GM12891 (cell line): ENCODE results near the gene CDC42EP2.
A peak's percentile ranks its signal among the peaks of the same experiment; 100 is the strongest.
"Not testable (repeated sequence)": the region's sequence is repeated elsewhere in the genome, so short reads cannot be mapped to it uniquely, and the experiment has no call there.

Experiments used
- DNase-seq: peaks from one replicate; pipeline ENCODE4 v3.0.0; 2011; ENCODE audit warnings: low spot score; ENCODE audit not compliant: insufficient read length
- FAIRE-seq: peaks from 2 replicates; lab custom pipeline; 2011; peaks lifted over from hg19 to GRCh38; lab: Jason Lieb, UNC
- PAX5 ChIP-seq: IDR thresholded peaks from 2 replicates; pipeline ENCODE4 v1.6.1; 2011; ENCODE audit warnings: low read length, moderate library complexity, mild to moderate bottlenecking; ENCODE audit not compliant: insufficient read depth, severe bottlenecking
- POLR2A ChIP-seq: IDR thresholded peaks from 2 replicates; pipeline ENCODE4 v1.6.1; 2011; ENCODE audit warnings: low read depth, low read length, control low read depth
- POLR2AphosphoS5 ChIP-seq: IDR thresholded peaks from 2 replicates; pipeline ENCODE4 v1.6.1; 2011; ENCODE audit warnings: low read depth, low read length, control low read depth
- POU2F2 ChIP-seq: IDR thresholded peaks from 2 replicates; pipeline ENCODE4 v1.6.1; 2011; ENCODE audit warnings: low read depth, mild to moderate bottlenecking, control low read depth, low read length, moderate library complexity
- SPI1 ChIP-seq: IDR thresholded peaks from 2 replicates; pipeline ENCODE4 v1.6.1; 2011; ENCODE audit warnings: low read depth, low read length, control low read depth
- TAF1 ChIP-seq: IDR thresholded peaks from 2 replicates; pipeline ENCODE4 v1.6.1; 2011; ENCODE audit warnings: low read depth, low read length, control low read depth

CDC42EP2 gene

DNA sequence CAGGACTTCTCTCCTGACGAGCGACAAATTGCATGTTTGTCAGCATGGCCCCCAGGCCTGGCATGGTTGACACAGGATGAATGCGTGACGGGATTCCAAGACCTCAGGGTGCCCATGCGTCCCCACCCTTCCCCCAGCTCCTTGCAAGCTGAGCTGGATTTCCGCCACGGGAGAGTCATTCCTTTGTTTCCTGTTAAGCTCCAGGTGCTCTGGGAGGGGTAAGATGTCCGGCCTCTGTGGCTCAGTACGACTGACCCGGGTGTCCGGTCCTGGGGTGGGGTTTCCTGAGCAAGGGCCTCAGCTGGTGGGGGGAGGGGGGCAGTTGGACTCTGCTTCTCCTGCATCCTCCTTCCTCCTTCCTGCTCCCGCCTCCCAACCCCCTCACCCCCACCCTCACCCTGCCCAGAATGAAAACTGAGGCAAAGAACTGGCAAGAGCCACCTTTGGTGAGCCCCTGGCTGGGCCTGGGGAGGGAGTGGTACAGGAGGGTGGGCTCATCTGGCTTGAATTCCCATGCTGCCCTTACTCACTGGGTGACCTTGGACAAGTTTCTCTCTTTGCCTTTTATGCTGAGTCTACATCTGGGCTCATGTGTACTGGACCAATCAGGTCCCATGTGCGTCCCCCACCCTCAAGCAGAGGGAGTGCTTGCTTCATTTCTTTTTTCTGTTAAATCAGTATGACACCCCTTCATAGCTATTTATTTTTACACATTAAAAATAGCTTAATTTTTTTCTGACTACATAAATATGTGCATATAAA, 2.5 kb downstream of the CDC42EP2 start:
- no peak for TF ChIP-seq SPI1
- TF ChIP-seq TAF1: no peak
- TF ChIP-seq POU2F2: no peak
- no peak for TF ChIP-seq POLR2A
- TF ChIP-seq POLR2AphosphoS5: no peak
- no peak for TF ChIP-seq PAX5
- no peak for DNase-seq
- FAIRE-seq: no peak

DNA sequence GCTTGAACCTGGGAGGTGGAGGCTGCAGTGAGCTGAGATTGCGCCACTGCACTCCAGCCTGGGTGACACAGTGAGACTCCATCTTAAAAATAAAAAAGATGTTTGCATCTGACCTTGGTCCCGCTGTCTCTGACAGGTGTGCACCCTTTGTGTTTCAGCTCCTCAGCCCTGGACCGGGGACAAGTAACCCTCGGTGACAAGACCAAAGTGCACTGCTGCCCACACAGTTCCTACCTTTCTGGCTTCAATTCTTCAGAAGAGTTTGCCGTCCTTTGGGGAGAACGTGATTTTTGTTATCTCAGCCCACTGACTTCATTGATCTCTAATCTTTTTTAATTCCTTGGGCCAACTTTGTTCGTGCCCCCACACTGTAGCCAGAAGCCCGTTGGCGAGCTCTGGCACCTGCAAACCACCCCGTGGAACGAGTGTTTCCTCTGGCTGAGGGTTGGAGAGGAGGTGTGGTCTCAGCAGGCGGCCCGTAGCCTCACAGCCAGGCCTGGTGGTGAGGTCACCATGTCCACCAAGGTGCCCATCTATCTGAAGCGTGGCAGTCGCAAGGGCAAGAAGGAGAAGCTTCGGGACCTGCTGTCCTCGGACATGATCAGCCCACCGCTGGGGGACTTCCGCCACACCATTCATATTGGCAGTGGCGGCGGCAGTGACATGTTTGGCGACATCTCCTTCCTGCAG, 5.9 kb downstream of the CDC42EP2 start:
- TF ChIP-seq POLR2A (no peak), TAF1 (no peak), SPI1 (no peak), POLR2AphosphoS5 (no peak), PAX5 (no peak), POU2F2 (no peak)
- FAIRE-seq (no peak), DNase-seq (no peak)

DNA sequence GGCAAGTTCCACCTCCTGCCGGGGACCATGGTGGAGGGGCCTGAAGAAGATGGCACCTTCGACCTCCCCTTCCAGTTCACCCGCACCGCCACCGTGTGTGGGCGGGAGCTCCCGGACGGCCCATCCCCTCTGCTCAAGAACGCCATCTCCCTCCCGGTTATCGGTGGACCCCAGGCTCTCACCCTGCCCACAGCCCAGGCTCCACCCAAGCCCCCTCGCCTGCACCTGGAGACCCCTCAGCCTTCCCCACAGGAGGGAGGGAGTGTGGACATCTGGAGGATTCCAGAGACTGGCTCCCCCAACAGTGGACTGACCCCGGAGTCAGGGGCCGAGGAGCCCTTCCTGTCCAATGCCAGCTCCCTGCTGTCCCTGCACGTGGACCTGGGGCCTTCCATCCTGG, 6.4 kb downstream of the CDC42EP2 start:
- no peak for TF ChIP-seq POLR2A
- TF ChIP-seq PAX5: no peak
- TF ChIP-seq SPI1: no peak
- no peak for TF ChIP-seq POLR2AphosphoS5
- TF ChIP-seq TAF1: no peak
- no peak for TF ChIP-seq POU2F2
- no peak for DNase-seq
- no peak for FAIRE-seq

DNA sequence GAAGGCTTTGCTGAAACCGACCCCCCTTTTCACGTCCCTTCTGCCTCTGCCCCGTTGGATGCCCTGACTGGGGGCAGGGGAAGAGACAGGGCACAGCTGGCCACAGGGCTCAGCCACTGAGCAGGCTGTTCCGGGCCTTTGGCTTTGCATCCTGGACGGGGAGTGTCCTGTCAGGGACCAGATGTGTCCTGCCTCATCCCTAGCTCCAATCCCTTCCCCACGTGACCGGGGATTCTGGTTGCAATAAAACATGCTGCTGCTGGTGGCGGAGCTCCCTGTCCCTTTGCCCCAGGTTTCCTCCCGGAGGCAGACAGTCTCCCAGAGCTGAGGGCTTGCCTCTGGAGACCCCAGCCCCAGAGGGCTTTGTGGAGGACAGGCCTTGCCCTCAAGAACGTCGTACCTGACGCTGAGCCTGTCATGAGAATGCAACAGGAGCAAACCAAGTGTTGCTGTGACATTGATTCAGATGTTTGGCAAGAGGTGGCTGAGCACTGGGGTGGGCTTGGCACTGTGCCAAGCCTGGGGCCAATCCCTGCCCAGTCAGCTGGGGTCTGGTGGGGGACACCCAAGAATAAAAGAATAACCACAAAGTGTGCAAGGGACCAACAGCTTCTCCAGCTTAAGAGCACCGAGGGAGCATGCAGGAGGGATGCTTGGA, 7.3 kb downstream of the CDC42EP2 start:
- FAIRE-seq: no peak
- TF ChIP-seq POU2F2: no peak
- TF ChIP-seq POLR2AphosphoS5: no peak
- no peak for TF ChIP-seq PAX5
- TF ChIP-seq SPI1: no peak
- TF ChIP-seq POLR2A: no peak
- no peak for TF ChIP-seq TAF1

DNA sequence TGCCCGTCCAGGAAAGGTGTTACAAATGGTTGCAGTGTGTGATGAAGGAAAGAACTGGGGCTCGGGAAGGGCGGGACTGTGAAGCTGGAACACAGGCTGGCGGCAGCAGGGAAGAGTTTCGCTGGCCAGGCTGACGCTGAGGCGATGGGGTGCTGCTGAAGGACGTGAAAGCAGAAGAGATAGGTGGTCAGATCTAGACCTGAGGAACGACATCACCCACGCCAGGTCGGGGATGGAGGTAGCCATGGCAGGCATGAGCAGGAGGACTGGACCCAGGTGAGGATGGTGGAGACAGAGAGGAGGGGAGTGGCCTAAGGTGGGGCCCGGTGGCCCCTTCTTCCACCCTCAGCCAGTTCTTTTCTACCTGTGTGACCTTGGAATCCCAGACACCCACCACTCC, 9.1 kb downstream of the CDC42EP2 start:
- TF ChIP-seq PAX5 (no peak), POLR2AphosphoS5 (no peak), SPI1 (no peak), TAF1 (no peak), POLR2A (no peak), POU2F2 (no peak)

More for the DNA sequence above, 7.3 kb downstream of the CDC42EP2 start:
- no peak for DNase-seq

DNA sequence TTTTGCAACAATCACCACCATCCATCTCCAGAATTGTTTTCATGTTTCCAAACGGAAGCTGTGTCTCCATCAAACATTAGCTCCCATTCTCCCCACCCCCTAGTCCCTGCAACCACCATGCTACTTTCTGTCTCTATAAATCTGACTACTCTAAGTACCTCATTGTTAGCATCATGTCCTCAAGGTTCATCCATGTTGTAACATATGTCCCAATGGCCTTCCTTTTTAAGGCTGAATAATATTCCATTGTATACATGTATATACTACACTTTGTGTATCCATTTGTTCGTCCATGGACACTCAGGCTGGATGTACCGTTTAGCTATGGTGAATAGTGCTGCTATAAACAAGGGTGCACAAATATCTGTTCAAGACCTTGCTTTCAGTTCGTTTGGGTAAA, 10.8 kb downstream of the CDC42EP2 start:
- FAIRE-seq (no peak), DNase-seq (no peak)
- TF ChIP-seq SPI1 (no peak), PAX5 (no peak), POLR2AphosphoS5 (no peak), TAF1 (no peak), POU2F2 (no peak), POLR2A (no peak)

More for the DNA sequence above, 9.1 kb downstream of the CDC42EP2 start:
- DNase-seq (no peak), FAIRE-seq (no peak)

DNA sequence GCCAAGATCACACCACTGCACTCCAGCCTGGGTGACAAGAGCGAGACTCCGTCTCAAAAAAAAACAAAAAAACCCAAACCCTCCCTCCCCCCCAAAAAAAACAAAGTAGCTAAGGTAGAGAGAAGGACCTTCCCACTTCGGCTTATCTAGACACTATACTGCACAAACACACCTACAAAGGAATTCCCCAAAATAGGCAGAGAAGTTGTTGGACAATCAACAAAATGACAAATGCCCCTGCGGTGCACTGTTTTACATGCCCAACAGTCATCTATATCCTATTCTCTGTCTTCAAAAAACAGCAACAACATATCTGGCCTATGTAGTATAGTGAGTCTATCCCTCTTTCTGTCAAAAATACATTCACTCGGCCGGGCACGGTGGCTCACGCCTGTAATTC, 12.4 kb downstream of the CDC42EP2 start:
- no peak for DNase-seq
- no peak for TF ChIP-seq SPI1
- TF ChIP-seq TAF1: no peak
- TF ChIP-seq POLR2AphosphoS5: no peak
- no peak for TF ChIP-seq POU2F2
- TF ChIP-seq POLR2A: no peak
- TF ChIP-seq PAX5: no peak

DNA sequence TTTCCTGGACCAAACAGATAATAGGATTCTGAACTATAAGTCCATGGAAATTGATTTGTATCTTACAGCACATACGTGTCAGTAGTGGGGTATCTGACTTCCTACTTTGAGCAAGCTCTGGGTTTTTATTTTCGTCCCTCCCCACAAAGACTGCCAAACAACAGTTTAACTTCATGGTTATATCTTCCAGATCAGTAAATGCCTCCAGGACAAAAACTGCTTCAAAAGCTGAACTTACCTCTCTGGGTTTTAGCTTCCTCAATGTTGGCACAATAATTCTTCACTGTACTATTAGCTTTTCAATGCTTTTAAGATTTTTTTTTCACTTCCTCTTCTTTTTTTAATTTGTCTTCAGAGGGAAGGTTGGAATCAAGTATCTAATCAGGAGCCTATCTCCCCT, 14.8 kb downstream of the CDC42EP2 start:
- FAIRE-seq: no peak
- TF ChIP-seq SPI1: peak; percentile 33; the same call in 1 of the 2 replicates
- TF ChIP-seq POU2F2: no peak
- DNase-seq: no peak

More for the DNA sequence above, 12.4 kb downstream of the CDC42EP2 start:
- FAIRE-seq: no peak

DNA sequence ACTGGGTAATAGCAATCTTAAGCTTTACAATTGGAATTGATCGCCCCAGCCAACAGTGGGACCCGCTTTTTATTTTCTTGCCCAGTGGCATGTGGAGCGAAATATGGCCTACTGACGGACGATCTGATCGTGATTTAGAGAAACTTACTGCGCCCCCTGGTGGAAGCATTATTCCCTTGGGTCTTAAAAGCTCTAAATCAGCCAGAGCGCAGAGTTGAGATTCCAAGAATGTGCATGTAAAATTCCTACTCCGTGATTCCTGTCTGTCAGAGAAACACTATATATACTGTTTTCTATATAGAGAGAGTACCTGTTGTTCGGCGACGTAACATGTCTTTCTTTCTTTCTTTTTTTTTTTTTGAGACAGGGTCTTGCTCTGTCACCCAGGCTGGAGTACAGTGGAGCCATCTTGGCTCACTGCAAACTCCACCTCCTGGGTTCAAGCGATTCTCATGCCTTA, 15.3 kb downstream of the CDC42EP2 start:
- DNase-seq (no peak), FAIRE-seq (peak; percentile 51)
- no peak for TF ChIP-seq POLR2AphosphoS5
- TF ChIP-seq PAX5: no peak
- no peak for TF ChIP-seq POLR2A
- TF ChIP-seq SPI1: no peak
- no peak for TF ChIP-seq POU2F2
- no peak for TF ChIP-seq TAF1

DNA sequence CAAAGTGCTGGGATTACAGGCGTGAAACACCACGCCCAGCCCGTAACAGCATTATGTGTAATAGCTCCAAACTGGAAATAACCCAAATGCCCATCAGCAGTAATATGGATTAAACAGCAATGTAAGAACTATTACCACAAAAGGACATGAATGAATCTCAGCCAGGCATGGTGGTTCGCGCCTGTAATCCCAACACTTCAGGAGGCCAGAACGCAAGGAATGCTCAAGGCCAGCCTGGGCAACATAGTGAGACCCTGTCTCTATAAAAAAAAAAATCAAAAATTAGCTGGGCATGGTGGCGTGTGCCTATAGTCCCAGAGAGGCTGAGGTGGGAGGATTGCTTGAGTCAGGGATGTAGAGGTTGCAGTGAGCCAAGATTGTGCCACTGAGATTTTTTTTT, 15.9 kb downstream of the CDC42EP2 start:
- no peak for FAIRE-seq
- TF ChIP-seq SPI1 (no peak), POLR2AphosphoS5 (no peak), TAF1 (no peak), PAX5 (no peak), POLR2A (no peak), POU2F2 (no peak)
- no peak for DNase-seq

DNA sequence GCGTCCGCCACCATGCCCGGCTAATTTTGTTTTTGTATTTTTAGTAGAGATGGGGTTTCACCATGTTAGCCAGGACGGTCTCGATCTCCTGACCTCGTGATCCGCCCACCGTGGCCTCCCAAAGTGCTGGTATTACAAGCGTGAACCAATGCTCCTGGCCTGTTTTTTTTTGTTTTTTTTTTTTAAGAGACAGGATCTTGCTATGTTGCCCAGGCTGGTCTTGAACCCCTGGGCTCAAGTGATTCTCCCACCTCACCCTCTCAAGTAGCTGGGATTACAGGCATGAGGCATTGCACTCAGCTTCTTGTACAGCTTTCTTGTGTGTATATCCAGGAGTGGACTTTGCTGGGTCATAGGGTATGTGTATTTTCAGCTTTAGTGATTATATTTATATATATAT, 17.9 kb downstream of the CDC42EP2 start:
- not testable (repeated sequence) for FAIRE-seq, DNase-seq
